Neural cell (in vitro differentiated cells): ENCODE measurements around the gene ALDOC. TPM values are rescaled to one million over a fixed set of nuclear protein-coding genes. Genes with fewer than 3 reads are reported as not detected.

Experiments
- H2AFZ ChIP-seq: fragments of 200-600, 300-800 bp; sonication (generic), shearing (Covaris generic); 2 replicates; pipeline ENCODE4 v1.6.0; 2014; ENCODE audit warnings: low read depth, mild to moderate bottlenecking, antibody characterized with exemption, low read length, moderate library complexity
- H3F3A ChIP-seq: fragments of 200-600 bp; shearing (Covaris generic); 2 replicates; pipeline ENCODE4 v1.6.1; 2016; ENCODE audit warnings: mild to moderate bottlenecking, moderate library complexity, mixed read lengths, antibody characterized with exemption, low read length; ENCODE audit not compliant: insufficient read depth, poor library complexity, severe bottlenecking
- H3K27ac ChIP-seq: fragments of 200-600, 300-800 bp; sonication (generic), shearing (Covaris generic); 2 replicates; pipeline ENCODE4 v1.5.1; 2014; ENCODE audit warnings: mild to moderate bottlenecking, low read length, moderate library complexity
- H3K27me3 ChIP-seq: fragments of 300-800, 200-600 bp; sonication (generic), shearing (Covaris generic); 2 replicates; pipeline ENCODE4 v1.6.0; 2014; ENCODE audit warnings: mild to moderate bottlenecking, low read depth, low read length, moderate library complexity; ENCODE audit not compliant: insufficient read depth
- H3K36me3 ChIP-seq: fragments of 300-800, 200-600 bp; sonication (generic), shearing (Covaris generic); 2 replicates; pipeline ENCODE4 v1.5.1; 2014; ENCODE audit warnings: mild to moderate bottlenecking, antibody characterized with exemption, low read length, moderate library complexity; ENCODE audit not compliant: insufficient read depth
- H3K4me2 ChIP-seq: fragments of 300-800, 200-600 bp; sonication (generic), shearing (Covaris generic); 2 replicates; pipeline ENCODE4 v1.6.0; 2014; ENCODE audit warnings: mild to moderate bottlenecking, low read length
- H3K4me3 ChIP-seq: fragments of 300-800, 200-600 bp; sonication (generic), shearing (Covaris generic); 2 replicates; pipeline ENCODE4 v1.5.1; 2014; ENCODE audit warnings: mild to moderate bottlenecking, low read length, moderate library complexity
- H3K79me2 ChIP-seq: fragments of 200-600 bp; shearing (Covaris generic); replicated peaks from 2 replicates; pipeline ENCODE4 v1.6.0; 2014; ENCODE audit warnings: mild to moderate bottlenecking, low read length, moderate library complexity; ENCODE audit not compliant: insufficient read depth
- H3K9ac ChIP-seq: fragments of 300-800, 200-600 bp; sonication (generic), shearing (Covaris generic); 2 replicates; pipeline ENCODE4 v1.6.1; 2016; ENCODE audit warnings: mild to moderate bottlenecking, low read length, mixed read lengths
- H3K9me2 ChIP-seq: fragments of 200-600 bp; shearing (Covaris generic); 2 replicates; pipeline ENCODE4 v1.6.1; 2016; ENCODE audit warnings: mild to moderate bottlenecking, low read length, mixed read lengths; ENCODE audit not compliant: insufficient read depth
- H3K9me3 ChIP-seq: fragments of 200-600, 300-800 bp; sonication (generic), shearing (Covaris generic); 2 replicates; pipeline ENCODE4 v1.6.1; 2016; ENCODE audit warnings: mild to moderate bottlenecking, mixed run types, low read length, moderate library complexity, mixed read lengths
- H4K20me1 ChIP-seq: fragments of 200-600 bp; shearing (Covaris generic); 2 replicates; pipeline ENCODE4 v1.6.1; 2016; ENCODE audit warnings: mild to moderate bottlenecking, mixed run types; ENCODE audit not compliant: insufficient read depth
- CTCF ChIP-seq: fragments of 450-650 bp; IDR thresholded peaks from 2 replicates; pipeline ENCODE4 v1.5.1; 2014; ENCODE audit warnings: antibody characterized with exemption, mild to moderate bottlenecking, moderate library complexity; ENCODE audit not compliant: poor library complexity, severe bottlenecking
- EP300 ChIP-seq: fragments of 450-650 bp; conservative IDR thresholded peaks from 2 replicates; pipeline ENCODE4 v1.6.1; 2014; ENCODE audit warnings: antibody characterized with exemption, mild to moderate bottlenecking, moderate library complexity; ENCODE audit not compliant: poor library complexity, severe bottlenecking
- EZH2 ChIP-seq: fragments of 200-600, 300-800 bp; shearing (Covaris generic), sonication (generic); IDR thresholded peaks from 2 replicates; pipeline ENCODE4 v1.6.1; 2014; ENCODE audit warnings: antibody characterized with exemption, low read length, borderline replicate concordance, mild to moderate bottlenecking; ENCODE audit not compliant: insufficient read depth, poor library complexity, severe bottlenecking
- MXI1 ChIP-seq: fragments of 450-650 bp; conservative IDR thresholded peaks from 2 replicates; pipeline ENCODE4 v1.6.1; 2014; ENCODE audit warnings: antibody characterized with exemption, mild to moderate bottlenecking; ENCODE audit not compliant: poor library complexity, severe bottlenecking
- POLR2AphosphoS5 ChIP-seq: IDR thresholded peaks from 2 replicates; pipeline ENCODE4 v1.6.1; 2012
- RAD21 ChIP-seq: fragments of 450-650 bp; conservative IDR thresholded peaks from 2 replicates; pipeline ENCODE4 v1.6.1; 2014; ENCODE audit warnings: antibody characterized with exemption, mild to moderate bottlenecking, moderate library complexity
- REST ChIP-seq: IDR thresholded peaks from 2 replicates; pipeline ENCODE4 v1.6.1; 2012; ENCODE audit warnings: borderline replicate concordance
- SMC3 ChIP-seq: fragments of 450-650 bp; conservative IDR thresholded peaks from 2 replicates; pipeline ENCODE4 v1.6.1; 2014; ENCODE audit warnings: antibody characterized with exemption, mild to moderate bottlenecking, moderate library complexity; ENCODE audit not compliant: poor library complexity
- TAF1 ChIP-seq: IDR thresholded peaks from 2 replicates; pipeline ENCODE4 v1.6.1; 2012; ENCODE audit warnings: low read depth
- polyA plus RNA-seq: library from polyadenylated mRNA; depleted of rRNA; stranded (reverse); fragments of >200 nt; gene quantifications from 2 replicates; pipeline ENCODE4 v1.2.3, GENCODE V29; 2014

The ALDOC gene
- polyA plus RNA-seq, 1 donor from 2014 or later: 4.0 TPM

- no peaks in the 10 kb centered on the region for H3K9me2 ChIP-seq
- peak overlapping the region; percentile 25 for H2AFZ ChIP-seq
- TF ChIP-seq EP300 (no peak), SMC3 (no peak), POLR2AphosphoS5 (no peak), MXI1 (no peak), REST (no peak), EZH2 (no peak), TAF1 (no peak), CTCF (no peak)
- H3K4me2 ChIP-seq: peak overlapping the region; percentile 63
- H4K20me1 ChIP-seq: no peaks in the 10 kb centered on the region
- H3K27ac ChIP-seq: no peak overlapping the region
- H3K79me2 ChIP-seq: no peaks in the 10 kb centered on the region
- peak overlapping the region; percentile 61 for H3K9ac ChIP-seq
- no peaks in the 10 kb centered on the region for H3F3A ChIP-seq
- no peaks in the 10 kb centered on the region for H3K36me3 ChIP-seq
- H3K9me3 ChIP-seq: no peaks in the 10 kb centered on the region
- H3K27me3 ChIP-seq: no peaks in the 10 kb centered on the region
- H3K4me3 ChIP-seq: peak overlapping the region; percentile 71
Observed at GRCh38 chr17:28599311-28600184, 22.9 kb upstream of the ALDOC start.

- Histone ChIP-seq H3F3A (no peaks in the 10 kb centered on the region), H3K36me3 (no peaks in the 10 kb centered on the region), H3K9me2 (no peaks in the 10 kb centered on the region), H3K4me3 (peak within 1 kb of the TSS; percentile 71), H3K79me2 (no peaks in the 10 kb centered on the region), H3K27ac (no peak within 1 kb of the TSS), H3K4me2 (peak within 1 kb of the TSS; percentile 63), H3K27me3 (no peaks in the 10 kb centered on the region), H3K9ac (peak within 1 kb of the TSS; percentile 61), H3K9me3 (no peaks in the 10 kb centered on the region), H2AFZ (peak within 1 kb of the TSS; percentile 25), H4K20me1 (no peaks in the 10 kb centered on the region)
- TF ChIP-seq MXI1: peak; percentile 96
- TF ChIP-seq RAD21: peak; percentile 21
- no peak for TF ChIP-seq EP300
- TF ChIP-seq REST: no peak
- TF ChIP-seq POLR2AphosphoS5: peak; percentile 27
- TF ChIP-seq SMC3: peak; percentile 25
- no peak for TF ChIP-seq TAF1
- no peak for TF ChIP-seq CTCF
- TF ChIP-seq EZH2: no peak
Observed at GRCh38 chr17:28598799-28599310, 22.2 kb upstream of the ALDOC start, which contains the start of gene SPAG5. Gene SPAG5 (minus strand): TSS chr17:28599025. CDS start chr17:28598946, 79 bp downstream.
